ENCODE measurements around the gene TMEM218.

The TMEM218 gene

GRCh38 chr11:125052047-125052446 is 59.4 kb downstream of the TMEM218 start:
- no peak for DNase-seq

GRCh38 chr11:125049164-125049792 is 62.1 kb downstream of the TMEM218 start:
- no peak for DNase-seq
